Cardiac fibroblast (primary cell): ENCODE results near the gene CCM2L.

Experiments used
- DNase-seq, 2 donors: peaks; one replicate each; pipeline versions ENCODE4 v3.0.0 to v3.0.0-alpha.2; 2010; ENCODE audit warnings: low read depth in 2 of 2
- H3K4me3 ChIP-seq, 2 donors: replicated peaks in 1 of 2; 1 replicate in 1 of 2; 2 replicates in 1 of 2; pipeline ENCODE4 v1.5.1; 2011; ENCODE audit warnings: low read depth in 2 of 2, low read length in 2 of 2, mild to moderate bottlenecking in 2 of 2, moderate library complexity in 1 of 2
- CTCF ChIP-seq: IDR thresholded peaks from one replicate; pipeline ENCODE4 v1.5.1; 2011; ENCODE audit warnings: low read depth, mild to moderate bottlenecking, low read length, inconsistent platforms

Gene CCM2L

GRCh38 chr20:32006053-32006452 lies 4.2 kb upstream of the CCM2L start:
- no peak for TF ChIP-seq CTCF
- no peak for DNase-seq
- H3K4me3 ChIP-seq: no peak overlapping the region

GRCh38 chr20:32006841-32007786 lies 3.1 kb upstream of the CCM2L start:
- H3K4me3 ChIP-seq: no peak overlapping the region
- no peak for TF ChIP-seq CTCF
- no peak for DNase-seq

GRCh38 chr20:32007787-32008616 lies 2.2 kb upstream of the CCM2L start:
- TF ChIP-seq CTCF: no peak
- peak; percentile 24 to 55 for DNase-seq
- no peak overlapping the region for H3K4me3 ChIP-seq

GRCh38 chr20:32009564-32009963 lies 674 bp upstream of the CCM2L start:
- no peak for DNase-seq
- no peak overlapping the region for H3K4me3 ChIP-seq
- TF ChIP-seq CTCF: no peak

GRCh38 chr20:32010666-32011065 lies 428 bp downstream of the CCM2L start:
- TF ChIP-seq CTCF: no peak
- no peak overlapping the region for H3K4me3 ChIP-seq
- DNase-seq: no peak

- TF ChIP-seq CTCF: no peak
- H3K4me3 ChIP-seq: no peak overlapping the region
- no peak for DNase-seq
Observed at GRCh38 chr20:32012159-32012688, 2.0 kb downstream of the CCM2L start.
